Fibroblast of skin of right quadriceps (primary cell): ENCODE measurements around the gene NCBP1.
"Not testable (repeated sequence)": the region's sequence is repeated elsewhere in the genome, so short reads cannot be mapped to it uniquely, and the experiment has no call there.

Experiments used
- DNase-seq: peaks from one replicate; pipeline ENCODE4 v3.0.0-alpha.2; 2013

Gene NCBP1, protein sequence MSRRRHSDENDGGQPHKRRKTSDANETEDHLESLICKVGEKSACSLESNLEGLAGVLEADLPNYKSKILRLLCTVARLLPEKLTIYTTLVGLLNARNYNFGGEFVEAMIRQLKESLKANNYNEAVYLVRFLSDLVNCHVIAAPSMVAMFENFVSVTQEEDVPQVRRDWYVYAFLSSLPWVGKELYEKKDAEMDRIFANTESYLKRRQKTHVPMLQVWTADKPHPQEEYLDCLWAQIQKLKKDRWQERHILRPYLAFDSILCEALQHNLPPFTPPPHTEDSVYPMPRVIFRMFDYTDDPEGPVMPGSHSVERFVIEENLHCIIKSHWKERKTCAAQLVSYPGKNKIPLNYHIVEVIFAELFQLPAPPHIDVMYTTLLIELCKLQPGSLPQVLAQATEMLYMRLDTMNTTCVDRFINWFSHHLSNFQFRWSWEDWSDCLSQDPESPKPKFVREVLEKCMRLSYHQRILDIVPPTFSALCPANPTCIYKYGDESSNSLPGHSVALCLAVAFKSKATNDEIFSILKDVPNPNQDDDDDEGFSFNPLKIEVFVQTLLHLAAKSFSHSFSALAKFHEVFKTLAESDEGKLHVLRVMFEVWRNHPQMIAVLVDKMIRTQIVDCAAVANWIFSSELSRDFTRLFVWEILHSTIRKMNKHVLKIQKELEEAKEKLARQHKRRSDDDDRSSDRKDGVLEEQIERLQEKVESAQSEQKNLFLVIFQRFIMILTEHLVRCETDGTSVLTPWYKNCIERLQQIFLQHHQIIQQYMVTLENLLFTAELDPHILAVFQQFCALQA

DNA sequence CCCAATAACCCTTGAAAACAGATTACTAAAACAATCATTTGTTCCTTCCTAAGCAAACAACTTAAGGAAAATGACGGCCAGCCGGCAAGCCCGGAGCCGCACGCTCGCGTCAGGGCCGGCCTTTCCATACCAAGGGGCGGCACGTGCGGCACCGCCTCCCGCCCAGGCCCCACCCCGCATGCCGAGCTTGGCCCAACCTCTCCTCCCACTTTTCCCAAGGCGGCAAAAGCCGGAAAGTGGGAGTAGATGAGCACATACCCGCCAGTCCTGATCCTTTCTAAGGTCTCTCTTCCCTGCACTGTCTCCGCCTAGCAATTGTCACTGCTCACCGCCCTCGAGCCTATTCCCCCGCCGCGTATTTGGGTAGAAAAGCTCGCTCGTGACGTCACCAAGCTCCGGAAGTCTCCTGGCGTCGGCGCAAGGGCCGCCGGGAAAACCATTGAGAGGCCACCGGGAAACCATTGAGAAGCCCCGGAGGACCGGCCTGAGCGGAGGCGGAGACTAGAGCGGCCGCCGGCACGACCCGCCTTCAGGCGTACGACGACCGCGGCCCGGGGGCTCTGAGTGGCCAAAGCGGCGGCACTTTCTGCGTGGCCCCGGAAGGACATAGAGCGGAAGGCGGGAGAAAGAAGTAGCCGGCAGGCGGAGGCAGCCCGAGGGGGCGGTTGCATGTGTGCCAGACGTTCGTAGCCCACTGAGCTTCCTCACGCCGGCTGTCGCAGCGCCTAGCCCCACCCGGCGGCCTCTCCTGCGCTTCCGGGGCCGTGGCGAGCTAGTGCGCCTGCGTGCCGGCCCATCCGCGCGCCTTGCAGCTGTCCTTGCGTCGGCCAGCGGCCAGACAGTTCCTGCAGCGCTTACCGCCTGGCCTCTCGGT is at the start of gene NCBP1, which contains the start of gene TSTD2:
Gene NCBP1, plus strand, starts transcription at position 837 of the 874 bp plus-strand sequence. CDS start 61 bp downstream, outside the sequence.
Gene TSTD2, minus strand, starts transcription at position 384 of the 874 bp plus-strand sequence. CDS start 5,806 bp downstream, outside the sequence.
- peak; percentile 99 for DNase-seq

DNA sequence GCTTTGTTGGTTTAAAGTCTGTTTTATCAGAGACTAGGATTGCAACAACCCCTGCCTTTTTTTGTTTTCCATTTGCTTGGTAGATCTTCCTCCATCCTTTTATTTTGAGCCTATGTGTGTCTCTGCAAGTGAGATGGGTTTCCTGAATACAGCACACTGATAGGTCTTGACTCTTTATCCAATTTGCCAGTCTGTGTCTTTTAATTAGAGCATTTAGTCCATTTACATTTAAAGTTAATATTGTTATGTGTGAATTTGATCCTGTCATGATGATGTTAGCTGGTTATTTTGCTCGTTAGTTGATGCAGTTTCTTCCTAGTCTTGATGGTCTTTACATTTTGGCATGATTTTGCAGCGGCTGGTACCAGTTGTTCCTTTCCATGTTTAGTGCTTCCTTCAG is 48.8 kb upstream of the NCBP1 start:
- not testable (repeated sequence) for DNase-seq

DNA sequence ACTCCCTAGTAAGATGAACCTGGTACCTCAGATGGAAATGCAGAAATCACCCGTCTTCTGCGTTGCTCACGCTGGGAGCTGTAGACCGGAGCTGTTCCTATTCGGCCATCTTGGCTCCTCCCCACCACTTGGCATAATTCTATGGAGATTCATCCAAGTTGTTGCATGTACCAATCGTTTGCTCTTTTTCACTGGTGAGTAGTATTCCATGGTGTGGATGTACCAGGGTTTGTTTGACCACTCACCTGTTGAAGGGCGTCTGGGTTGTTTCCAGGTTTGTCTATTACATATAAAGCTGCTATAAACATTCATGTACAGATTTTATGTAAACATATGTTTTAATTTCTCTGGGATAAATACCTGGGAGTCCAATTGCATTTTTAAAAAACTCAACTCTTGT is 46.7 kb upstream of the NCBP1 start:
- DNase-seq = not testable (repeated sequence)

DNA sequence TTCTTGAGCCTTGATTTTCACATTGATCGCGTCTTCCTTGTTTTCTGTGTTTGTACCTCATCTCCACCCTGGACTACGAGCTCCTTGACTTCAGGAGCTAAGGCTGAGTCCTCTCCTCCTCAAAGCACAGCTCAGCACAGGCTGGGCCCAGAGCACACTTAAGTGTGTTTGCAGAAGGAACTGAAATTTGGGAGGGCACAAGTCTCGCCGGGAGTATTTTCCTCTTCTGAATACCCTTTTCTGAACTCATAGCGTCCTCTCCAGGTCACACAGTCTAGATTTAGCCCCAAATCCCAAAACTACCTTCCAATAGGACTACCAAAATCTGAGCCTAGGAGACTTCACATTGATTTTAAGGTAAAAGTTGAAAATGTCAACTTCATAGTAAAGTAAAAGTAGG is 42.1 kb upstream of the NCBP1 start:
- DNase-seq = no peak

DNA sequence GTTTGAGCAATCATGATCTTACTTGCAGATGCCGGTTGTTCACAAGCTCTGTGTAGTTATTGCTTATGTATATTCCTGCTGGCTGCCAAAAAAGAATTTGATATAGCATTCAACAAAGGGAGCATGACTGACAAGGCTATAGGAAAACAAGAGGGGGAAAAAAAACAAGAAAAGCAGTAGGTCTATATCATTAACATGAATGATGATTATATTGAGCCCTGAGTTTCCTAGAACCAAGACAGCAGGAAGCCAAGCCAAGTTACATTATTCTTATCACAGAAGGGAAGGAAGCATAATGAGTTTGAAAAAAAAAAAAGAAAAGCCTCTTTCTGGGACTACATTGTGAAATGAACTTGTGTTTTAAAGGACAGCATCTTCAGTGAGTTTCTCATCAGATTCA is 41.5 kb upstream of the NCBP1 start:
- no peak for DNase-seq

DNA sequence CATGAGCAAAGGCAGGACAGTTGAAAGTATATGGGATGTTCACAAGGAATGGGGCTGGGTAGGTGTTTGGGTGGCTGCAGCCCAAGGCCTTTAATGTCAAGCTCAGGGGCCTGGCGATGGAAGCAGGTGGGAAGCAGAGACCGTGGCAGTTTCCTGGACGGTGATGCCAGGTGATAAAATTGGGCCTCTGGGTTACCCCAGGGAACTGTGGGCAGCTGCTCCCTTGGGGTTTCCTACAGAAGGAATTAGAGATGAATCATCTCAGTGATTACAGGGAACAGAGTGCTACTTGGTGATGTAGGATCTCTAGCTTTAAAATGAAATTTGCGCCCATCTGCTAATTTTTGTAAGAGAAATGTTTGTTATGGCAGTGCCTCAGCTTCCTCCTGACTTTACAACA is 39.7 kb upstream of the NCBP1 start:
- DNase-seq = no peak

DNA sequence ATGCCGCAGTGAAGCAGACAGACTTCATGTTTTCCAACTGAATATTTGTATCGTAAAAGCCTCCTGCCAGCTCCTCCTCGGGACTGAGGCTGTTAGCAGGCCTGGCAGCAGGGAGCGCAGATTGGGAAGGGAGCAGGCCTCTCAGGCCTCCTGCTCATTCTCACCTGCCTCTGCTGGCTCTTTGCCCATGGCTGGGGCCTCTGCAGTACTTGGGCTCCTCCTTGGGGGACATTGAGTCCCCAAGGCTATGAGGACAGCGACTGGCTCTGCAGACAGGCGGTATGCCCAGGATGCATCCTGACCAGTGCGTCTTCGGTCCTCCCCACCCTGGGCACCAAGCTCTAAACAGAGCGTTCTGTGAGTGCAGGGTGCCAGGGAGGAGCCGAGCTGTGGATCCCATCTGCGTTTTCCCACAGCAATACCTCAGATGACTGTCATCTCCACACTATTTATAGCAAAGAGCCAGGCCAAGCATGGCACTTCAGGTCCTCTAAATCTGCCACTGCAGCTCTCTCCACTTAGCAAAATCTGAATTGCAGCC is 39.2 kb upstream of the NCBP1 start:
- no peak for DNase-seq

DNA sequence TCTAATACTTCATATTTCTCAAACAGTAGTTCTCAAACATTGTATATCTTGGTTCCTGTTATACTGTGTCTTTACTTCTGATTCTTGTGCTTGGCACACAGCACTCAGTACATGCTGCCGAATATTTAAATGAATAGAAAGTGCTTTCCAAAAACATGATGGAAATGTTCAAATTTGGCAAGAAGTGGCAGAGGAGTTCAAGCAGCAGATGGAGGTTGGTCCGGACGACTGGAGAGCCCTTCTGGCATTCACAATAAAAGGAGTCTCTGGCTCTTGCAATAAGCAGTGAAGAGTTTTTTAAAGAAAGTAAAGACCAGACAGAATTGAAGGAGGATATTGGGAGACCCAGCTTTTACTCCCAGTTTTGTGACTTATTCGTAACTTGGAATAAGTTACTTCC is 36.7 kb upstream of the NCBP1 start:
- no peak for DNase-seq

DNA sequence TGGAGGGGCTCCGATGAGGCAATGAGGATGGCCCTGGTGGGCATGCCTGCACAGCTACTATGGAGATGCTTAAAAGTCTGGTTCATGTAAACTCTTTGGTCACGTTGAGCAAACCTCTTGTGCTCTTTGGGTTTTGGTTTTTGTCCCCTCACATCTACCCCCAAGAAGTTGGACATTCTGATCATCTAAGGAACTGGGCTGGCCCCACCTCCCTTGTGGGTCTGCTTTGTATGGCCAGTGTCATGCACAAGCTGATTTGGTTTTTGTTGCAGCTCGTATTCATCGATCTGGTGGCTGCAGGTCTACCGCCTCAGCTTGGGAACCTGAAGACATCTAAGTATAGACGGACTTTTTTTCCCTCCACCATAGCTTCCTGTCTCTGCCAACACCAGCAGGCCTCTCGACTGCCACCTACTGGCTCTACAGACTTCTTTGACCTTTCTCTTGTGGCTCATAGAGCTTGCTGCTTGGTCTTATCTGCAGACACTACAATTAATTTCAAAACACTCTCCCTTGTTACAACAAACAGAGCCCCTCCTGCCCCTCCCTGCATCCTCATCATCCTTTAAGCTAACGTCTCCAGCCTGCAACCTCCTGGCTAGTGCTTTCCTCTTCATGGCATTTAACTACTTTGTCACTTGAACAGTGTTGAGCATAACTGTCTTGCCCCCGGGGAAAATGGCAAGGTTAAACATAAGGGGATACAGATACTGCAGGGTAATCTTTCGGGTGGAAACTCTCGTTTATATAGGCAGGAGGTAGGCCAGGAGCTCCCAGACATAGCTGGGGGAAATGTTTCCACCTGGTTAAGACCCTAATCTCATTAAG is 34.9 kb upstream of the NCBP1 start:
- DNase-seq = peak; percentile 57

DNA sequence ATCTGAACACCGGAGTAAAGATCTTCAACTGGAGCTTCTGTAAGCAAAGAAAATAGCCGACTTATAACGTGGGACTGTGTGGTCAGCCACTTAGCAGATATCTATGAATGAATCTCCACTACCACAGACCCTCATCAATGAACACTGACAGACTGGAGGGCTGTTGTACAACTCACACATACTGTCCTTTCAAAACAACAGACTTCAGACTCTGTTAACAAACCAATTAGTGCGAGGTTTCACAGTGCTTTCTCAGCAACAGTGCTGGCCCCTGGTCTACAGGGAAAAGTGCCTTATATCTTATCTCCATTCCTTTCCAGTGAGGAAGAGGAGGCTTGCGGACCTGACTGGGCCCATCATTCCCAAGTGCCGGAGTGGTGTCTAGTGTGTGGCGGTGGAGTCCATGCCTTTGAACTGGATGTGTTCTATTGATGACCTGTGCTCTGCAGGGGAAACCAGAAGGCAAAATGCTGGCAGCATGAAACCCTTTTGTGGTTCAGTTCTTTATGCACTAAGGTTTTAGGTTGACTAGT is 34.2 kb upstream of the NCBP1 start:
- no peak for DNase-seq

DNA sequence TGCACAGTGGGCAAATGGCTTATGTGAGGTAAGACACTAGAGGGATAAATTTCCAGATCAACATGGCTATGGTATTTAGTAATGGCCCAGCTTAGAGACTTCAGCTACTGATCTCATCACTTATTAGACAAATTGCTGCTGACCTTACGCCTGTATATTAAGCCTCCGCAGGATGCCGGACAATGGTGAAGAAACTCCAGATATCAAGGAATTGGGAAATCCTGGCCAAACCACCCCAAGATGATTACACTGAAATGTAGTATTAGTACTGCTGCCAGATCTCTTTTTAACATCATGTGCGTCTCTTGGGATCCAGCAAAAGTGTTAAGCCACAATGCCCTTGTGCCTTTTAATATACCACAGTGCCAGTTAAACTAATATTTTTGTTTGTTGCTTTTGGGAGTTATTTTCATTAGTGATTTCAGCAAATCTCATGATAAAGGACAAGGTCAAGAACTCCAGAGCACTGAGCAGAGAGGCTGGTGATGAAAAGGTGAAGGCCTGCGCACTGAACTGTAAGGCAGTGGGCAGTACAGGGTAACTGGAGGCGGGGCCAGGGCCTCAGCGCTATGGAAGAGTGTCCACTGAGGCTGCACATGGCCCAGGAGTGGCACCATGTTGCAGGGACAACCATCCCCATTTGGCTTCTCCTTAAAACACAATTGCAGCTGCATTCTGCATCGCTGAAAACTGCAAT is 32.9 kb upstream of the NCBP1 start:
- no peak for DNase-seq

DNA sequence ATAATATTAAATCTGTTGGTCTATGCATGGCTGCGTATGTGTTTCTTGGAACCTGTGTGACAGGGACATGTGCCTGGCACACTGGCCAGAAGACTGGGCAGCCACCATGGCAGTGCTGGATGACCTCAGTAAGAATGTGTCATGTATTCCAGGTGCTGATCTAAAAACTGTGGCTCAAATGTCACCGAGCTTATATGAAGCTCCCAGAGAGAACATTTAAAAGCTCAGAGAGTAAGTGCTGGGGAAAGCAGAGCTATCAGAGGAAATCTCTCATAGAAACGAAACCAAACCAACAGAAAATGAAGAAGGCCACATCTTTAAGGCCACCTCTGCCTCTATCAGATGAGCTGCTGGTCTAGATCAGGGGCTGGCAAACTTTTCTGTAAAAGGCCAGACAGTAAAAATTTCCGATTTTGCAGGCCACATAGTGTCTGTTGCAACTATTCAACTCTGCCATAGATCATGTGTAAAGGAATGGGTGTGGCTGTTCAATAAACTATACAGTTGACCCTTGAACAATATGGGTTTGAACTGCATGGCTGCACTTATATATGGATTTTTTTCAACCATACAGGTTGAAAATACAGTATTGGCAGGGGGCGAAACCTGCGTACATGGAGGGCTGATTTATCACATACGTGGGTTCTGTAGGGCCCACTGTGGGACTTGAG is 32.3 kb upstream of the NCBP1 start:
- no peak for DNase-seq

DNA sequence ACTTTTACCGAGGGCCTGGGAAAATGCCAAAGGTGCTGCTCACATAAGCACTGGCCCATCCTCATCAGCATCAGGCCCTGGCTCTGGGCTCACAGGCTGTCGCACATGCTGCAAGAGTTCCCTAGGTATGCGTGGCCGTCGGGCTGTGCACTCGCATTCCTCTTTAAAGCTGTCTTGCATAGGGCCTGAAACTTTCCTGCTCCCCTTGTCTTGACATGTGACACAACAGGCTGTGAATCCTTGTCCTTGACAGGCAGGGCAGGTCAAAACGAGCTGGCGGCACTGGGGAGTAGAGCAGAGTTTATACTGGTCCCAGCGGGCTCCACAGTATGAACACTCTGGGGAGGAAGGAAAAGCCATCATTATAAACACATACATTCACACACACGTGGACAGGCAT is 31.2 kb upstream of the NCBP1 start:
- no peak for DNase-seq

DNA sequence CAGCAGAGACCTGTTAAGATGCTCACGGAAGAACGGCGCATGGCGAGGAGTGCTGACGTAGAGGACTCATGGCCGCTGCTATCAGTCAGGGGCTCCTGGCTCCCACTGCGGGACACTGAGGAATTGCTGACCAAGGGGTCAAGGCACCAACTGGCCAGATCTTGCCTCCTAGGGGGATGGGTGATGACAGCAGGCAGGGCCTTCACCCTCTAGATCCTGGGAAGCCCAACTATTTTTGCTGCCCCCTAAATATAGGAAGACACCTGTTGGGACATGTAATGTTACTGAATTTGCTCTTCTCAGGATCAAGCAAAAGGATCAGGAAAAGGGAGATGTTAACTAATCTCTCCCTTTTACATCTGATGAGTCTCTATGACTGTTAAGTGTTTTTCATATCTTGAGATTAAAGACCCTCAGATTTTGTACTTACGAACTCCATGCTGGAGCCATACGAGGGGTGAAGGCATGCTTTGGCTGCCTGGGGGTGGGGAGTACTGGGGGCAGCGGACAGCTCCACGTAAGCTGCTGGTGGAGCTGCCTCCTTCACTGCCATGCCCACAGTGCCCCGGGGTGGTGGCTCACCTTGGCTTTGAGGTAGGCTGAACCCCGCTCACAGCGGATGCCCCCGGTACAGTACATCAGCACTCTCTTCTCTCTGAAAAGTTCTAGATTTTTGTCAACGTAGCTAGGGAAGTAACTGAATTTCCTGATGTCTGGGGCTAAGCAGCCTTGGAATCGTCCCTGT is 28.5 kb upstream of the NCBP1 start:
- DNase-seq = no peak

DNA sequence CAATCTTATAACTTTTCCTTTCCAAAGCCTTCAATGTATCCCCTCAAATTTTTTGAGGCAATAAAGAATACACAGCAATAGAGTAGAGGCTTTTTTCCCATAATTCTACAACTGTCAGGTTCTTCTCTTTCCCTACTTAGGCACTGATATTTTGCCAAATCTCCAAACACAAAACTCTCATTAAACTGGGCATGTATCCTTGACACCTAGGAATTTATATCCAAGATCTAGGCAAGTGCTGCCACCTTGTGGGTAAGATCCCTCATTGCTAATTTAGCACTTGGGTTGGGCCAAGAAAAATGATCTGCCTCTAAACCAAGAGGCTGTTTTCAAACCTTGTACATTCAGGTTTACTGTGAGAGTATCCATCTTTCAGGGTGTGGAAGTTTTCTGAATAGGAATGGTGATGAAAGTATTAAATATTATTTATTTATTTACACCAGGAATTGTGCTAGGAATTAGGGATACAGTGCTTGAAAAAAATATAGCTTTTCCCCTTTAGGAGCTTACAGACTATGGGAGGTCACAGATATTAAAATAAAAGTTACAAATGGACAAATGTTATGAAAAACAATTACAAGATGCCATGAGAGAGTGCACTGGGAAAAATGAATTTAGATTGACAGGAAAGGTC is 18.1 kb upstream of the NCBP1 start:
- DNase-seq = peak; percentile 44

DNA sequence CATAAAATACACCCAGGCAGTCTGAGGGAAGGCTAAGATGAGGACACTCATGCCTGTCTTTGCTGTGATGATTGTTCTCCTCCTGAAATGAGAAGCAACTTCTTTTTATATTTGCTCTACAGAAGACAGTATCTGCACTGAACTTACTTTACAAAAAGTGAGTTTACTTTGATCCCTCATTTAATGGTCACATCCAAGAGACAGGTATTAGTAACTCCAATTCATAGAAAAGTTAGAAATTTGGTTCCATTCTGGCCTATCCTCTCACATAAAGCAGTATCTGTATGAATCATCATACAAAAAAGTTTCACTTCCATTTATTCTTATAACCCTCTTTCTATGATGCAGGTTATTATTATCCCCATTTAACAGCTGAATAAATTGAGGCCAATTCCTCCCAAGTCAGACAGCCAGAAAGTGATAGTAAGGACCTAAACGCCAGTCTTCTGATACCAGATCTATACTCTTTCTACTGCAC is 15.6 kb upstream of the NCBP1 start:
- DNase-seq = no peak

DNA sequence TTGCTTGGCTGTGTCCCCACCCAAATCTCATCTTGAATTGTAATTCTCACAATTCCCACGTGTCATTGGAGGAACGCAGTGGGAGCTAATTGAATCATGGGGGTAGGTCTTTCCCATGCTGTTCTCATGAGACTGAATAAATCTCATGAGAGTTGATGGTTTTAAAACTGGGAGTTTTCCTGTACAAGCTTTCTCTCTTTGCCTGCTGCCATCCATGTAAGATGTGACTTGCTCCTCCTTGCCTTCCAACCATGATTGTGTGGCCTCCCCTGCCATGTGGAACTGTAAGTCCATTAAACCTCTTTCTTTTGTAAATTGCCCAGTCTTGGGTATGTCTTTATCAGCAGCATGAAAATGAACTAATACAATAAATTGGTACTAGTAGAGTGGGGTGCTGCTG is 13.6 kb upstream of the NCBP1 start:
- not testable (repeated sequence) for DNase-seq

DNA sequence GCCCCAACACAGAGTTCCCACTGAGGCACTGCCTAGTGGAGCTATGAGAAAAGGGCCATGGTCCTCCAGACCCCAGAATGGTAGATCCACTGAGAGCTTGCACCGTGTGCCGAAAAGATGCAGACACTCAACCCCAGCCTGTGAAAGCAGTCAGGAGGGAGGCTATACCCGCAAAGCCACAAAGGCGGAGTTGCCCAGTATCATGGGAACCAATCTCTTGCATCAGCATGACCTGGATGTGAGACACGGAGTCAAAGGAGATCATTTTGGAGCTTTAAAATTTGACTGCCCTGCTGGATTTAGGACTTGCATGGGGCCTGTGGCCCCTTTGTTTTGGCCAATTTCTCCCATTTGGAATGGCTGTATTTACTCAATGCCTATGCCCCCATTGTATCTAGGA is 11.1 kb upstream of the NCBP1 start:
- not testable (repeated sequence) for DNase-seq

DNA sequence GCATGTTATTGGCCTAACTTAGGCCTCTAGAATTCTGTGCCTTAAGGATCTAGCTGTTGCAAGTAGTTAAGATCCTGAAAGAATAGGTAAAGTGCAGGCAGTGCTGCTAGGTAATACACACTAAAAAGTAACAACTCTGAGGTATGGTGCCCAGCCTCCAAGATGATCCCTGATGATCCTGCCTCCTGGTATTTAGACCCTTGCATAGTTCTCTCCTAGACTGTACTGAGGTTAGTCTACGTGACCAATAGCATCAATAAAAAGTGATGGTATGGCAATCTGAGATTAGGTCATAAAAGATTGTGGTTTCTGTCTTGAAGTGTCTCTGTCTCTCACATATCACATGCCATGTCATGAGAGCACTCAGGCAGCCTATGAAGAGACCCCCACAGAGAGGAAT is 9.7 kb upstream of the NCBP1 start:
- no peak for DNase-seq
